ENCODE results near the gene ARHGEF18.

- TF ChIP-seq CTCF (IDR thresholded peaks at IDR 0.05) (no peak), POLR2AphosphoS5 (IDR thresholded peaks at IDR 0.05) (no peak), POLR2A (IDR thresholded peaks at IDR 0.05) (no peak)
These were observed 21.8 kb downstream of the ARHGEF18 start for GRCh38 chr19:7370546-7370945.
